GM21737 (cell line): Measurements from ENCODE around the gene EIF3K.
"Not testable (repeated sequence)": the region's sequence is repeated elsewhere in the genome, so short reads cannot be mapped to it uniquely, and the experiment has no call there.

Experiments used
- ATAC-seq: cut with Tn5 transposase; IDR thresholded peaks from one replicate; pipeline ENCODE4 v1.9.1; 2021; ENCODE audit warnings: mild to moderate bottlenecking, moderate library complexity; ENCODE audit not compliant: unreplicated experiment

The EIF3K gene

GRCh38 chr19:38618590-38619360 is at the start of gene EIF3K:
EIF3K (plus strand) TSS chr19:38619188; CDS start chr19:38619269, 81 bp downstream.
- peak; percentile 48 for ATAC-seq

- no peak for ATAC-seq
Observed at GRCh38 chr19:38569368-38569983, 49.5 kb upstream of the EIF3K start.

- ATAC-seq = no peak
Observed at GRCh38 chr19:38571682-38572081, 47.3 kb upstream of the EIF3K start.

- ATAC-seq = no peak
Observed at GRCh38 chr19:38577826-38578225, 41.2 kb upstream of the EIF3K start.

- ATAC-seq = not testable (repeated sequence)
Observed at GRCh38 chr19:38579304-38579703, 39.7 kb upstream of the EIF3K start.

GRCh38 chr19:38580080-38580479 is 38.9 kb upstream of the EIF3K start:
- no peak for ATAC-seq

GRCh38 chr19:38583219-38583984 is 35.6 kb upstream of the EIF3K start:
- ATAC-seq = peak; percentile 64

GRCh38 chr19:38583985-38584305 is 35.0 kb upstream of the EIF3K start:
- no peak for ATAC-seq

- ATAC-seq = no peak
Observed at GRCh38 chr19:38587562-38587961, 31.4 kb upstream of the EIF3K start.

- ATAC-seq = no peak
Observed at GRCh38 chr19:38588041-38588440, 30.9 kb upstream of the EIF3K start.

- no peak for ATAC-seq
Observed at GRCh38 chr19:38592940-38593339, 26.0 kb upstream of the EIF3K start.

GRCh38 chr19:38596057-38596981 is 22.7 kb upstream of the EIF3K start:
- ATAC-seq = no peak

GRCh38 chr19:38597075-38597474 is 21.9 kb upstream of the EIF3K start:
- no peak for ATAC-seq

- ATAC-seq = no peak
Observed at GRCh38 chr19:38599722-38600121, 19.3 kb upstream of the EIF3K start.

- not testable (repeated sequence) for ATAC-seq
Observed at GRCh38 chr19:38602856-38603255, 16.1 kb upstream of the EIF3K start.

- ATAC-seq = no peak
Observed at GRCh38 chr19:38606131-38606530, 12.9 kb upstream of the EIF3K start.

- no peak for ATAC-seq
Observed at GRCh38 chr19:38614289-38614688, 4.7 kb upstream of the EIF3K start.

- no peak for ATAC-seq
Observed at GRCh38 chr19:38615007-38615581, 3.9 kb upstream of the EIF3K start.

GRCh38 chr19:38616265-38616664 is 2.7 kb upstream of the EIF3K start:
- no peak for ATAC-seq

GRCh38 chr19:38617283-38617763 is 1.7 kb upstream of the EIF3K start:
- ATAC-seq = no peak
